Osteoblast (primary cell): ENCODE measurements around the gene ADTRP. TPM values are rescaled to one million over a fixed set of nuclear protein-coding genes. Genes with fewer than 3 reads are reported as not detected.

ENCODE experiments used
- DNase-seq: peaks from one replicate; pipeline ENCODE4 v3.0.0; 2011; ENCODE audit warnings: low spot score, mixed read lengths; ENCODE audit not compliant: insufficient read length; ENCODE audit errors: missing footprints
- H2AFZ ChIP-seq: 2 replicates; pipeline ENCODE4 v1.6.0; 2011; ENCODE audit warnings: mild to moderate bottlenecking, low read length
- H3K27ac ChIP-seq: 2 replicates; pipeline ENCODE4 v1.5.1; 2011; ENCODE audit warnings: mild to moderate bottlenecking, low read depth, low read length, moderate library complexity
- H3K27me3 ChIP-seq: 2 replicates; pipeline ENCODE4 v1.6.0; 2012; ENCODE audit warnings: mild to moderate bottlenecking, control low read depth, inconsistent platforms, low read length, moderate library complexity; ENCODE audit not compliant: insufficient read depth
- H3K36me3 ChIP-seq: 2 replicates; pipeline ENCODE4 v1.5.1; 2011; ENCODE audit warnings: mild to moderate bottlenecking, low read length, control low read depth, moderate library complexity; ENCODE audit not compliant: insufficient read depth
- H3K4me1 ChIP-seq: 2 replicates; pipeline ENCODE4 v1.5.1; 2011; ENCODE audit warnings: mild to moderate bottlenecking, low read length, control low read depth, moderate library complexity; ENCODE audit not compliant: insufficient read depth
- H3K4me2 ChIP-seq: 2 replicates; pipeline ENCODE4 v1.6.0; 2011; ENCODE audit warnings: mild to moderate bottlenecking, low read length; ENCODE audit not compliant: insufficient read depth
- H3K4me3 ChIP-seq: fragments of 200-600 bp; sonication (generic); 3 replicates; pipeline ENCODE4 v1.5.1; 2012; ENCODE audit warnings: mild to moderate bottlenecking, low read length, inconsistent platforms; ENCODE audit not compliant: insufficient read depth
- H3K79me2 ChIP-seq: 2 replicates; pipeline ENCODE4 v1.6.0; 2012; ENCODE audit warnings: mild to moderate bottlenecking, low read length, control low read depth, inconsistent platforms; ENCODE audit not compliant: insufficient read depth
- H3K9me3 ChIP-seq: 2 replicates; pipeline ENCODE4 v1.5.1; 2011; ENCODE audit warnings: low read depth, low read length, control low read depth
- H4K20me1 ChIP-seq: 2 replicates; pipeline ENCODE4 v1.6.0; 2012; ENCODE audit warnings: mild to moderate bottlenecking, low read length, control low read depth; ENCODE audit not compliant: insufficient read depth
- total RNA-seq: library from RNA; depleted of rRNA; stranded (reverse); fragments of >200 nt; gene quantifications from 2 replicates; pipeline ENCODE4 v1.2.3, GENCODE V29; 2012
- TF ChIP-seq, protein P1 (sequence below): IDR thresholded peaks from 2 replicates; pipeline ENCODE4 v1.5.1; 2011; ENCODE audit warnings: mild to moderate bottlenecking, low read depth, low read length, moderate library complexity; ENCODE audit errors: extremely low read depth

The ADTRP gene, protein sequence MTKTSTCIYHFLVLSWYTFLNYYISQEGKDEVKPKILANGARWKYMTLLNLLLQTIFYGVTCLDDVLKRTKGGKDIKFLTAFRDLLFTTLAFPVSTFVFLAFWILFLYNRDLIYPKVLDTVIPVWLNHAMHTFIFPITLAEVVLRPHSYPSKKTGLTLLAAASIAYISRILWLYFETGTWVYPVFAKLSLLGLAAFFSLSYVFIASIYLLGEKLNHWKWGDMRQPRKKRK
- total RNA-seq, result 0.72 and 1.2 TPM in 2 replicates

DNA sequence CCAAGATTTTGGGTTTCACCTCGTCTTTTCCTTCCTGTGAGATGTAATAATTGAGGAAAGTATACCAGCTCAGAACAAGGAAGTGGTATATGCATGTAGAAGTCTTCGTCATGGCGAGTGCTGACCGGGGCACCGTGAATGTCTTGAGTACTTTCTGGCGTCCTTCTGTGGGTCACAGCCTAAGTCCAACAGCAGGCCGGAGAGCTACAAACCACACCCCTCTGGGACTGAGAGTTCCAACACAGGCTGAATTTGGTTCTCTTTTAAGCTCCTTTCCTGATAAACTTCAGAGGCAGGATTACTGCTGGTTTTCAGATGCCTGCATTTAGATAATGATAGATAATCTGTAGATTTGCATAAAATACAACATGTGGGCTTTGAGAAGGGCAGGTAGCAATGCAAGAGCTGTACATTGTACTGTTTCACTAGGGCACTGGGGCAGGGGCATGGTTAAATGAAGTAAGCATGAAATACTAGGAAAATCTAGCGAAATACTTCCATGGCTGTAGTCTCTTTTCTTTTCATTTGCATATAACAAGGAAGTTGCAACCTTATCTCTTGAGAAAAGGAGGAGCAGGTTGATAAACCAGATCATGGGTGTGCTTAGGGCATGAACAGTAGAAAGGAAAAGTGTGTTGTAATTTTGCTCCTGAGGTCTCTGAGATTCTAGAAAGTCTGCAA lies at the start of gene ADTRP:
TSS of gene ADTRP (minus strand) at position 156 of the 681 bp plus-strand sequence. CDS start at position 112, 44 bp downstream.
- peak; percentile 44 for DNase-seq
- no peaks in the 10 kb centered on the region for H4K20me1 ChIP-seq
- H3K4me1 ChIP-seq, result no peaks in the 10 kb centered on the region
- no peaks in the 10 kb centered on the region for H3K36me3 ChIP-seq
- H2AFZ ChIP-seq, result no peak within 1 kb of the TSS
- no peak within 1 kb of the TSS for H3K4me3 ChIP-seq
- TF ChIP-seq, protein P1, sequence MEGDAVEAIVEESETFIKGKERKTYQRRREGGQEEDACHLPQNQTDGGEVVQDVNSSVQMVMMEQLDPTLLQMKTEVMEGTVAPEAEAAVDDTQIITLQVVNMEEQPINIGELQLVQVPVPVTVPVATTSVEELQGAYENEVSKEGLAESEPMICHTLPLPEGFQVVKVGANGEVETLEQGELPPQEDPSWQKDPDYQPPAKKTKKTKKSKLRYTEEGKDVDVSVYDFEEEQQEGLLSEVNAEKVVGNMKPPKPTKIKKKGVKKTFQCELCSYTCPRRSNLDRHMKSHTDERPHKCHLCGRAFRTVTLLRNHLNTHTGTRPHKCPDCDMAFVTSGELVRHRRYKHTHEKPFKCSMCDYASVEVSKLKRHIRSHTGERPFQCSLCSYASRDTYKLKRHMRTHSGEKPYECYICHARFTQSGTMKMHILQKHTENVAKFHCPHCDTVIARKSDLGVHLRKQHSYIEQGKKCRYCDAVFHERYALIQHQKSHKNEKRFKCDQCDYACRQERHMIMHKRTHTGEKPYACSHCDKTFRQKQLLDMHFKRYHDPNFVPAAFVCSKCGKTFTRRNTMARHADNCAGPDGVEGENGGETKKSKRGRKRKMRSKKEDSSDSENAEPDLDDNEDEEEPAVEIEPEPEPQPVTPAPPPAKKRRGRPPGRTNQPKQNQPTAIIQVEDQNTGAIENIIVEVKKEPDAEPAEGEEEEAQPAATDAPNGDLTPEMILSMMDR, result no peak
- no peaks in the 10 kb centered on the region for H3K27me3 ChIP-seq
- no peaks in the 10 kb centered on the region for H3K79me2 ChIP-seq
- no peaks in the 10 kb centered on the region for H3K9me3 ChIP-seq
- H3K4me2 ChIP-seq, result no peak within 1 kb of the TSS
- no peak within 1 kb of the TSS for H3K27ac ChIP-seq

DNA sequence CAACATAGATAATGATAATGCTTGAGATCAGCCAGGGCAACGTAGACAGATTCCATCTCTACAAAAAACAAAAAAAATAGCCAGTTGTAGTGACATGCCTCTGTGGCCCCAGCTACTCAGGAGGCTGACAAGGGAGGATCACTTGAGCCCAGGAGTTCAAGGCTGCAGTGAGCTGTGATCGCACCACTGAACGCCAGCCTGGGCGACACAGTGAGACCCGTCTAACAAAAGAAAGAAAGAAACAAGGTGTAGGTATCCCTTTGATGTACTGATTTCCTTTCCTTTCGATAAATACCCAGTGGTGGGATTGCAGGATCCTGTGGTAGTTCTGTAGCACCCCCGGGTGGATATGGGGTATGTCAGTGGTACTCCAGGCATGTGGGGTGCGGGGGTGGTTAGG lies 48.2 kb upstream of the ADTRP start:
- no peak overlapping the region for H3K4me3 ChIP-seq
- H3K27me3 ChIP-seq, result peaks cover 4% of the 10 kb centered on the region
- H4K20me1 ChIP-seq, result no peaks in the 10 kb centered on the region
- no peak overlapping the region for H3K27ac ChIP-seq
- H3K36me3 ChIP-seq, result no peaks in the 10 kb centered on the region
- H2AFZ ChIP-seq, result no peak overlapping the region
- H3K4me1 ChIP-seq, result no peaks in the 10 kb centered on the region
- DNase-seq, result no peak
- TF ChIP-seq, protein P1, result no peak
- no peak overlapping the region for H3K4me2 ChIP-seq
- H3K9me3 ChIP-seq, result no peaks in the 10 kb centered on the region
- no peaks in the 10 kb centered on the region for H3K79me2 ChIP-seq

DNA sequence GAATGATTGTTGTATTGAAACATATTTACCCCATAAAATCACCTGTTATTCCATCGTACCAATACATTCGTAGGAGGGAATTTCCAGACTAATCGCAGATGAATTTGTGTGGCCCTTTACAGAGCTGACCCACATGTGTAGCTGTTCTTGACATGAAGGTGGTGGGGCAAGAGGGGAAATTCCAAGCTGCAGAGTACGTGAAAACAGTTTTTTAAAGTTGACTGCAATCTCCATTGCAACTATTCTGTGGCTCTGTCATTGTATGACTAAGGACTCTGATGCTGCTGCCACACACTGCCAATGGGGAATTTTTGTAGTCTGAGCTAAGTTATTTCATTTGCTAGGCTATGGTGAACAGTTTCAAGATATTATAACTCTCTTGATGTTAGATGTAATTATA lies 46.4 kb upstream of the ADTRP start:
- Histone ChIP-seq H3K9me3 (no peaks in the 10 kb centered on the region), H3K27me3 (peaks cover 2% of the 10 kb centered on the region), H3K79me2 (no peaks in the 10 kb centered on the region), H3K4me1 (no peaks in the 10 kb centered on the region), H3K36me3 (no peaks in the 10 kb centered on the region), H3K4me3 (no peak overlapping the region), H4K20me1 (no peaks in the 10 kb centered on the region), H3K4me2 (no peak overlapping the region), H2AFZ (no peak overlapping the region), H3K27ac (no peak overlapping the region)
- no peak for DNase-seq
- TF ChIP-seq, protein P1, result no peak

DNA sequence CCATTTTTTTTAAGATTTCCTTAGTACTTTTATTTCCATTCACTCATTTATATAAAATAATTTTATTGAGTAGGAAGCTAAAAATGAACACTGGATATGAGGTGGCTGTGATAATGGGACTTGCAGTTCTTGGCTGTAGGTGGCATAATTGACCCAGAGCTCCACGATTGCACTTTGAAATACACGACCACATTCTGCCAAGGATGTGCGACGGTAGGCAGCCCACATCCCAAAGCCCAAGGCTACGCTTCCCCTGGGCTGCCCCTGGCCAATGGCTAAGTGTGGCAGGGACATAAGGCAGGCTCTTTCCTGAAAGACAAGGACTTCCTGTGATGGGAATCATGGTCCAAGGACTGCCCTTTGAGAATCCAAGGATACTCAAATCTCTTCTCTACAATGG lies 43.7 kb upstream of the ADTRP start:
- no peak overlapping the region for H3K4me2 ChIP-seq
- no peak overlapping the region for H3K4me3 ChIP-seq

More for the DNA sequence above, 43.7 kb upstream of the ADTRP start:
- Histone ChIP-seq H4K20me1 (no peaks in the 10 kb centered on the region), H3K4me1 (no peaks in the 10 kb centered on the region), H3K27me3 (no peaks in the 10 kb centered on the region), H3K27ac (no peak overlapping the region), H3K79me2 (no peaks in the 10 kb centered on the region), H3K9me3 (no peaks in the 10 kb centered on the region), H2AFZ (peak overlapping the region; percentile 53), H3K36me3 (no peaks in the 10 kb centered on the region)
- TF ChIP-seq, protein P1, result no peak
- no peak for DNase-seq
